Caco-2 (cell line): ENCODE data around the gene SH3BP4. TPM values are rescaled to one million over a fixed set of nuclear protein-coding genes. Genes with fewer than 3 reads are reported as not detected.
A peak's percentile ranks its signal among the peaks of the same experiment; 100 is the strongest.
"Not testable (repeated sequence)": the region's sequence is repeated elsewhere in the genome, so short reads cannot be mapped to it uniquely, and the experiment has no call there.

Experiments
- BruUV-seq: library from RNA; stranded (reverse); fragments of 400-500 nt; replicated peaks from 2 replicates; lab custom pipeline; 2021; lab: Mats Ljungman, UMichigan
- CTCF ChIA-PET: fragments of 300-600 bp; sonication (Branson Sonifier 250); formaldehyde crosslinking; loops from one replicate; lab custom pipeline; 2022; ENCODE audit warnings: antibody characterized with exemption; lab: Charles Lee
- POLR2A ChIA-PET: fragments of 300-600 bp; sonication (Branson Sonifier 250); formaldehyde crosslinking; loops from one replicate; lab custom pipeline; 2022; ENCODE audit warnings: antibody characterized with exemption; lab: Charles Lee
- DNase-seq, 2 experiments: peaks; one replicate each; pipeline versions ENCODE4 v3.0.0 to v3.0.0-alpha.2; 2020 to 2022
- H3K27me3 ChIP-seq: replicated peaks from 2 replicates; pipeline ENCODE4 v1.6.0; 2011; ENCODE audit warnings: low read length; ENCODE audit not compliant: control insufficient read depth, insufficient read depth
- H3K36me3 ChIP-seq: 2 replicates; pipeline ENCODE4 v1.5.1; 2011; ENCODE audit warnings: low read length; ENCODE audit not compliant: control insufficient read depth, insufficient read depth
- H3K4me1 ChIP-seq: fragments of 250-450 bp; sonication (Bioruptor Pico); 2 replicates; pipeline ENCODE4 v1.5.1; 2020; ENCODE audit warnings: mild to moderate bottlenecking
- H3K4me3 ChIP-seq: 2 replicates; pipeline ENCODE4 v1.5.1; 2011; ENCODE audit warnings: low read depth, mild to moderate bottlenecking, control low read depth, low read length
- H3K9me3 ChIP-seq: fragments of 250-450 bp; sonication (Bioruptor Pico); 2 replicates; pipeline ENCODE4 v1.5.1; 2020; ENCODE audit warnings: mild to moderate bottlenecking, moderate library complexity
- H3K27ac Mint-ChIP-seq: one replicate; pipeline ENCODE4 v1.8.0; 2022; ENCODE audit warnings: mixed read lengths; ENCODE audit not compliant: unreplicated experiment
- H3K27me3 Mint-ChIP-seq: one replicate; pipeline ENCODE4 v1.8.0; 2022; ENCODE audit warnings: mixed read lengths; ENCODE audit not compliant: insufficient read depth, unreplicated experiment
- H3K36me3 Mint-ChIP-seq: one replicate; pipeline ENCODE4 v1.8.0; 2022; ENCODE audit warnings: mild to moderate bottlenecking, mixed read lengths; ENCODE audit not compliant: insufficient read depth, unreplicated experiment
- H3K4me1 Mint-ChIP-seq: one replicate; pipeline ENCODE4 v1.8.0; 2022; ENCODE audit warnings: low read depth, mixed read lengths; ENCODE audit not compliant: unreplicated experiment
- H3K4me3 Mint-ChIP-seq: one replicate; pipeline ENCODE4 v1.8.0; 2022; ENCODE audit warnings: mild to moderate bottlenecking, moderate library complexity, mixed read lengths; ENCODE audit not compliant: unreplicated experiment
- H3K9me3 Mint-ChIP-seq: one replicate; pipeline ENCODE4 v1.8.0; 2022; ENCODE audit warnings: mixed read lengths; ENCODE audit not compliant: unreplicated experiment
- intact Hi-C: fragments of 100-400 bp; cut with micrococcal nuclease; formaldehyde crosslinking; loops from one replicate; pipeline ENCODE4 v1.10.0; 2022; ENCODE audit not compliant: unreplicated experiment
- total RNA-seq: library from RNA; stranded (reverse); gene quantifications from 2 replicates; pipeline ENCODE4 v1.2.3, GENCODE V29; 2022
- TF ChIP-seq, protein P1 (sequence below), 2 experiments: fragments of 200-600 bp in 1 of 2; IDR thresholded peaks; 1 replicate in 1 of 2; 2 replicates in 1 of 2; pipeline versions ENCODE4 v1.5.1 to v1.8.0; 2011 to 2022; ENCODE audit warnings: antibody characterized with exemption in 1 of 2, control low read depth in 1 of 2, inconsistent platforms in 1 of 2, low read depth in 1 of 2, low read length in 1 of 2, mild to moderate bottlenecking in 1 of 2, moderate library complexity in 1 of 2; ENCODE audit not compliant: insufficient read depth in 1 of 2, severe bottlenecking in 1 of 2, unreplicated experiment in 1 of 2

The SH3BP4 gene
- total RNA-seq, 1 experiment from 2014 or later, result 29.9 TPM

DNA sequence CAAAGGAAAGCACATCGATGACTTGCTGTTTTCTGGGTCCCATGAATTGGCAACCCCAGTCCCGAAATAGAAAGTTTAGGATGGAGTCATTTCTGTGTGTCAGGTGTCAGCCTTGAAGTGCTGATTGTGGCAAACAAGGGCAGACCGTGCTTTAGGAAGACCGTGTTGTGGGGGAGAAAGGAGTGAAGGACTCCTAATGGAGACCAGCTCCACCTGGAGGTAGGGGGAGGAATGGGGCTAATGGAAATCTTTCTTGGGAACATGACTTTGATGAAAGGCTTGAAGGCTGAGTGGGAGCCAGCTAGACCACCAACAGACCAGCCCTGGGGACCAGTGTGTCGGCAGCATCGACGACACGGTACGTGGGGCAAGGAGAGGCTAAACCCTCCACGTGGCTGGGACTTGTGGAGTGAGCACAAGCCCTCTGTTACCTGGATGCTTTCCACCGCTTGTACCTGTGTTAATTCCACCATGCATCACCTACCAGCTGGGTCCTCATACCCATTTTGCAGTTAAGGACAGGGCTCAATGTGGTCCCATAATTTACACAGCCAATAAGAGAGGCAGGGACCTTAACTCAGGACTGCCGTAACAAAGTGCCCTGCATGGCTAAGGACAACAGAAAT is 104.2 kb downstream of the SH3BP4 start:
- peaks cover 28% of the 10 kb centered on the region for H3K36me3 Mint-ChIP-seq
- Histone ChIP-seq H3K9me3 (no peaks in the 10 kb centered on the region), H3K4me1 (no peaks in the 10 kb centered on the region), H3K36me3 (peaks cover 1% of the 10 kb centered on the region; the same call in 1 of the 2 replicates), H3K4me3 (no peak overlapping the region), H3K27me3 (no peaks in the 10 kb centered on the region)
- H3K4me3 Mint-ChIP-seq, result no peak overlapping the region
- BruUV-seq, result no TSS peak
- DNase-seq, result peak; percentile 45 to 56
- CTCF ChIA-PET, result interaction anchor here (0.6 to 0.8 kb wide), 2 partner anchors 41 to 73 kb away, joined by 3 to 4 read pairs; no protein-coding TSS in a partner anchor
- no peak overlapping the region for H3K27ac Mint-ChIP-seq
- POLR2A ChIA-PET, result no interaction called here
- intact Hi-C loops, result loop anchor here (1.0 to 5.0 kb wide), 3 partner anchors 49 to 504 kb away; no protein-coding TSS in a partner anchor
- no peaks in the 10 kb centered on the region for H3K27me3 Mint-ChIP-seq
- H3K9me3 Mint-ChIP-seq, result no peaks in the 10 kb centered on the region
- TF ChIP-seq, protein P1, sequence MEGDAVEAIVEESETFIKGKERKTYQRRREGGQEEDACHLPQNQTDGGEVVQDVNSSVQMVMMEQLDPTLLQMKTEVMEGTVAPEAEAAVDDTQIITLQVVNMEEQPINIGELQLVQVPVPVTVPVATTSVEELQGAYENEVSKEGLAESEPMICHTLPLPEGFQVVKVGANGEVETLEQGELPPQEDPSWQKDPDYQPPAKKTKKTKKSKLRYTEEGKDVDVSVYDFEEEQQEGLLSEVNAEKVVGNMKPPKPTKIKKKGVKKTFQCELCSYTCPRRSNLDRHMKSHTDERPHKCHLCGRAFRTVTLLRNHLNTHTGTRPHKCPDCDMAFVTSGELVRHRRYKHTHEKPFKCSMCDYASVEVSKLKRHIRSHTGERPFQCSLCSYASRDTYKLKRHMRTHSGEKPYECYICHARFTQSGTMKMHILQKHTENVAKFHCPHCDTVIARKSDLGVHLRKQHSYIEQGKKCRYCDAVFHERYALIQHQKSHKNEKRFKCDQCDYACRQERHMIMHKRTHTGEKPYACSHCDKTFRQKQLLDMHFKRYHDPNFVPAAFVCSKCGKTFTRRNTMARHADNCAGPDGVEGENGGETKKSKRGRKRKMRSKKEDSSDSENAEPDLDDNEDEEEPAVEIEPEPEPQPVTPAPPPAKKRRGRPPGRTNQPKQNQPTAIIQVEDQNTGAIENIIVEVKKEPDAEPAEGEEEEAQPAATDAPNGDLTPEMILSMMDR (IDR thresholded peaks at IDR 0.05; ENCODE audit: insufficient read depth in 1 of 2, low read depth in 1 of 2, low read length in 1 of 2, severe bottlenecking in 1 of 2, unreplicated experiment in 1 of 2), result peak; percentile 27 to 69
- H3K4me1 Mint-ChIP-seq, result peaks cover 10% of the 10 kb centered on the region

DNA sequence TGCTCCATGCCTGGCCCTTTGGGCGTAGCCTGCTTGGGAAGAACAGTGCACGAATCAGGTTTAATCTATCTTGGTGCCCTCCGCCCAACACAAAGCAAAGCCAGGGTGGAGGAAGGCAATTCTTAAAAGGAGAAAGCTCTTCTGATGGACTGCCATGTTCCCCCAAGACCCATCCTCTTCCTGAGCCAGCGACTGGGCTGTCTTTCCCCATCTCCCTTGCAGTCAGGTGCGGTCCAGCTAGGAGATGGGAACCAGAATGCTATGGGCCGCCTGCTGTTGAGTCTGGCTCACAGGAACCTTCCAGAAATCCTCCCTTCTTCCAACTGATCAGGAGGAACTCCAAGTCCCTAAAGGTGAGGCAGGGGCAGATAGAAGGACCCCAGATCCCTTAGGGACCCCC is 105.0 kb downstream of the SH3BP4 start:
- no TSS peak for BruUV-seq
- DNase-seq, result no peak
- CTCF ChIA-PET, result interaction anchor here (0.6 kb wide), 1 partner anchor 40 kb away, joined by 3 read pairs; no protein-coding TSS in a partner anchor

DNA sequence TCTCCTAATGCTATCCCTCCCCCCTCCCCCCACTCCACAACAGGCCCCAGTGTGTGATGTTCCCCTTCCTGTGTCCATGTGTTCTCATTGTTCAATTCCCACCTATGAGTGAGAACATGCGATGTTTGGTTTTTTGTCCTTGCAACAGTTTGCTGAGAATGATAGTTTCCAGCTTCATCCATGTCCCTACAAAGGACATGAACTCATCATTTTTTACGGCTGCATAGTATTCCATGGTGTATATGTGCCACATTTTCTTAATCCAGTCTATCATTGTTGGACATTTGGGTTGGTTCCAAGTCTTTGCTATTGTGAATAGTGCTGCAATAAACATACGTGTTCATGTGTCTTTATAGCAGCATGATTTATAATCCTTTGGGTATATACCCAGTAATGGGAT is 105.8 kb downstream of the SH3BP4 start:
- CTCF ChIA-PET, result interaction anchor here (0.6 kb wide), 1 partner anchor 238 kb away, joined by 3 read pairs; no protein-coding TSS in a partner anchor
- H3K4me1 ChIP-seq, H3K4me3 Mint-ChIP-seq, DNase-seq, H3K9me3 Mint-ChIP-seq, H3K27ac Mint-ChIP-seq, H3K36me3 ChIP-seq, BruUV-seq, H3K27me3 ChIP-seq, H3K27me3 Mint-ChIP-seq, H3K9me3 ChIP-seq, H3K4me1 Mint-ChIP-seq, H3K4me3 ChIP-seq, POLR2A ChIA-PET: not testable (repeated sequence)
- peaks cover 16% of the 10 kb centered on the region for H3K36me3 Mint-ChIP-seq
- intact Hi-C loops, result loop anchor here (5.0 kb wide), 2 partner anchors 50 to 505 kb away; no protein-coding TSS in a partner anchor

More for the DNA sequence above, 105.0 kb downstream of the SH3BP4 start:
- Mint-ChIP-seq H3K36me3 (peaks cover 22% of the 10 kb centered on the region), H3K27ac (no peak overlapping the region), H3K4me3 (no peak overlapping the region), H3K4me1 (peaks cover 6% of the 10 kb centered on the region), H3K9me3 (no peaks in the 10 kb centered on the region), H3K27me3 (no peaks in the 10 kb centered on the region)
- intact Hi-C loops, result loop anchor here (1.0 to 5.0 kb wide), 3 partner anchors 49 to 504 kb away; no protein-coding TSS in a partner anchor
- POLR2A ChIA-PET, result no interaction called here
- H3K9me3 ChIP-seq, result no peaks in the 10 kb centered on the region
- H3K4me1 ChIP-seq, result no peaks in the 10 kb centered on the region
- TF ChIP-seq, protein P1 (IDR thresholded peaks at IDR 0.05; ENCODE audit: insufficient read depth in 1 of 2, low read depth in 1 of 2, low read length in 1 of 2, severe bottlenecking in 1 of 2, unreplicated experiment in 1 of 2), result no peak
- no peak overlapping the region for H3K4me3 ChIP-seq
- peaks cover 1% of the 10 kb centered on the region; the same call in 1 of the 2 replicates for H3K36me3 ChIP-seq
- H3K27me3 ChIP-seq, result no peaks in the 10 kb centered on the region
